ENCODE data around the gene PSG5. TPM values are rescaled to one million over a fixed set of nuclear protein-coding genes. Genes with fewer than 3 reads are reported as not detected.

Gene PSG5
- total RNA-seq, 1 experiment from 2014 or later, result 48.9 TPM

Other genes starting within 250 kb of the PSG5 start
- gene PSG7, start 249.3 kb downstream of the PSG5 start, total RNA-seq (2014; rRNA removed; shearing (Covaris generic)), result 0.05 and 1.1 TPM in 2 replicates
- 0.49 and 0.69 TPM in 2 replicates for gene PSG11, start 160.1 kb downstream of the PSG5 start, total RNA-seq (2014; rRNA removed; shearing (Covaris generic))
- 0.34 and 1.1 TPM in 2 replicates for gene PSG2, start 103.8 kb downstream of the PSG5 start, total RNA-seq (2014; rRNA removed; shearing (Covaris generic))
- 127 and 159 TPM in 2 replicates for gene PSG4, start 19.1 kb upstream of the PSG5 start, total RNA-seq (2014; rRNA removed; shearing (Covaris generic))
- gene PSG9, start 83.0 kb upstream of the PSG5 start, total RNA-seq (2014; rRNA removed; shearing (Covaris generic)), result 4.3 and 5.8 TPM in 2 replicates
- 1.4 and 3.3 TPM in 2 replicates for gene CD177, start 167.2 kb upstream of the PSG5 start, total RNA-seq (2014; rRNA removed; shearing (Covaris generic))
- not detected in 2 replicates for gene TEX101, start 228.4 kb upstream of the PSG5 start, total RNA-seq (2014; rRNA removed; shearing (Covaris generic))